ENCODE data around the gene STX8.

STX8 gene

GRCh38 chr17:9266031-9266680 lies 309.5 kb downstream of the STX8 start:
- no peak for TF ChIP-seq CTCF (IDR thresholded peaks at IDR 0.05)

- no peak for TF ChIP-seq CTCF (IDR thresholded peaks at IDR 0.05)
These were observed 314.3 kb downstream of the STX8 start for GRCh38 chr17:9261081-9262012.

GRCh38 chr17:9259419-9259818 lies 316.2 kb downstream of the STX8 start:
- no peak for TF ChIP-seq CTCF (IDR thresholded peaks at IDR 0.05)

- no peak for TF ChIP-seq CTCF (IDR thresholded peaks at IDR 0.05)
These were observed 317.3 kb downstream of the STX8 start for GRCh38 chr17:9258115-9259015.

GRCh38 chr17:9256751-9257629 lies 318.6 kb downstream of the STX8 start:
- no peak for TF ChIP-seq CTCF (IDR thresholded peaks at IDR 0.05)

- no peak for TF ChIP-seq CTCF (IDR thresholded peaks at IDR 0.05)
These were observed 319.3 kb downstream of the STX8 start for GRCh38 chr17:9256361-9256750.
